ENCODE results near the gene EEF1AKMT1.
A peak's percentile ranks its signal among the peaks of the same experiment; 100 is the strongest.

The EEF1AKMT1 gene

GRCh38 chr13:20696073-20696472 lies 77.7 kb downstream of the EEF1AKMT1 start:
- DNase-seq (ENCODE audit: low read depth in 2 of 2), result no peak

DNA sequence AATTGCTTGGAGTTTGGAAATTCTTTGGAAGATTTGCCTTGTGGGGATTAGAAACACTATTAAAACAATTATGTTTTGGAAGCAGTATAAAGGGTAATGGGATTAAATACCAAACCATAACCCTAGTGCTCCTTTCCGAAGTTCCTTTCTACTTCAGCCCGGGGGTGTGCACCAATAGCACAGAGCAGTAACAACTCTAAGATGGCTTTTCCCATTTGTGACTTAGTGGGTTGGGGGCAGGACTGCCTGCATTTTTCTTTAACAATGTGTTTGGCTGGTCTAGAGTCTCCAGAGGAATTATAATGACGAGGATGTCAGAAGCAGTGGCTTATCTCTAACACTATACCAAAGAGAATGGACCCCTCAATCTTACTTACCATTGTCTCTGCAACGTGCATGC lies 82.1 kb downstream of the EEF1AKMT1 start:
- DNase-seq (ENCODE audit: low read depth in 2 of 2), result no peak

- DNase-seq (ENCODE audit: low read depth in 2 of 2), result no peak
Observed at GRCh38 chr13:20689291-20689690, 84.5 kb downstream of the EEF1AKMT1 start.

DNA sequence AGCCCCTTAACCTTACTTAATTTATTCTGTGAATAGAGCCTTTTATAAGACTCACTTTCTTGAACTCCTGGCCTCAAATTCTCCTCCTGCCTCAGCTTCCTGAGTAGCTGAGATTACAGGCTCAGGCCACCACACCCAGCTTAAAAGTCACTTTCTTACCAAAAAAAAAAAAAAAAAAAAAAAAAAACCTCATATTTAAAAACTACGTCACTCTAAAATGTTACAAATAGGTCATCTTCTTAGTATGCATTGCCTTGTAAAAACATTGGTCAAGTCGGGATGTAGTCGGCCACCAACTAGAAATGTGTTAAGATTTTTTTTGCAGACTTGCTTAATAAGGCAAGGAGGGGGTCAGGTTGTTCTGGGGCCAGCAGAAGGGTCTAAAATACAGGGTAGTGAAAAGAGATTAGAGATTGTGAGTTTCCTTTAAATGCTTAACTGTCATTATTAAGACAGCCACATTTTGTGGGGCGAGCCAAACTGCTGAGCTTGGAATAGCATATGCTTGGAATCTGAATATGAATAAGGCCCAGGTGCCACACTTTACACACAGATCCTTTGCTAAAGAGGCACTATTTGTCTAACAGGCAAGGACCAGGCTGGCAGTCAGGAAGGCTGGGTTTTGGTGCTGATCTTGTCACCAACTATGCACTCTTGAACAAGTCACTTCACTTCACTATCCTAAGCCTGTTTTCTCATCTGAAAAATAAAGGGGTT lies 86.7 kb downstream of the EEF1AKMT1 start:
- DNase-seq (ENCODE audit: low read depth in 2 of 2), result no peak

- no peak for DNase-seq (ENCODE audit: low read depth in 2 of 2)
Observed at GRCh38 chr13:20686167-20686566, 87.6 kb downstream of the EEF1AKMT1 start.

DNA sequence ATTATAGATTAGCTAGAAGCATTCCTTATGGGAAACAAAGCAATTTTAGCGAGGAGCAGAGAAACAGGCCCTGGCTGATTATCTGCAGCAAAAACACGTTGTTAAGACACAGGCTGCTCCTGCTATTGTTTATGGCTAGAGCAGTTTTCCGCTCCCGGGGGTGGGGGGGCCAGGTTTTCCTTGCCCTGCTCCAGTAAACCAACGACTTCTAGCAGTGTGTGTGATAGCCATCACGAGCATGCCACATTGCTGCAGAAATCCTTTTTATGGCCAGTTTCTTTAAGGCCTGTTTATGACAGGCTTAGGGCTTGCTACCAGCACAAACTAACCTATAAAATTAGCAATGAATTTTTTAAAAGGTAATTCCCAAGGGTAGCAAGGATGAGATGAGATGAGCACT lies 88.7 kb downstream of the EEF1AKMT1 start:
- DNase-seq (ENCODE audit: low read depth in 2 of 2), result no peak

GRCh38 chr13:20684546-20684945 lies 89.2 kb downstream of the EEF1AKMT1 start:
- DNase-seq (ENCODE audit: low read depth in 2 of 2), result no peak

DNA sequence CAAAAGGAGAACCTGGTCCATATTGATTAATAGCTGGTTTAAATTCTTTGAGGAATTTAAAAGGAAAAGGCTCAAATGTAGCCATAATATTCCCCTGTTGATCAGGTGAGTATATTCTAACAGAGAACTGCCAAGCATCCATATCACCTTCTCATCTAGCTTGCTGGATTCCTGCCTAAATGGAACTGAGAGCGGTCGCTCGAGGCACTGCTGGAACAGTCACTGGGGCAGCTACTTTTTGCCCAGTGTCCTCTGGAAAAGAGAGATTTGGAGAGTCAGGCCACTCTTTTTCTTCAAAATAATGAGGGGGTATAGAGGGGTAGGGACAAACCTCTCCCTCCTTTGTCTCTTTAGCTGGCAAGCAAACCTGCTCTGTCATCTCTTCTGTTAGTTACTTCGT lies 89.7 kb downstream of the EEF1AKMT1 start:
- no peak for DNase-seq (ENCODE audit: low read depth in 2 of 2)

DNA sequence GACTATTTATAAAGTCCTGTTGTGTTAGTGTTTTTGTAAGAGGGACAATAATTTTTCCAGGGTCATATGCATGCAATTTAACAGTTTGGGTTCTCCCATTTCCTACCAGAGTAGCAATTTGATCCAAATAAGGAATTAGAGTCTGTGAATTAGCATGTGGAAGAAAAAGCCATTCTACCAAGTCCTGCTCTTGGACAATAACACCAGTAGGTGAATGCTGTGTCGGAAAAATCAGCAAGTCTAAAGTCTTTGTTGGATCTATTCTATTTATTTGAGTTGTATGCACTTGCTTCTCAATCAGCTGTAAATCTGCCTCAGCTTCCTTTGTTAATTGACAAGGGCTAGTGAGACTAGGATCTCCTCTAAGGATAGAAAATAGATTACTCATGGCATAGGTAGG lies 91.7 kb downstream of the EEF1AKMT1 start:
- no peak for DNase-seq (ENCODE audit: low read depth in 2 of 2)

- peak; percentile 82 to 85 for DNase-seq (ENCODE audit: low read depth in 2 of 2)
Observed at GRCh38 chr13:20681481-20681880, 92.3 kb downstream of the EEF1AKMT1 start.

- DNase-seq (ENCODE audit: low read depth in 2 of 2), result no peak
Observed at GRCh38 chr13:20680416-20681080, 93.2 kb downstream of the EEF1AKMT1 start.

DNA sequence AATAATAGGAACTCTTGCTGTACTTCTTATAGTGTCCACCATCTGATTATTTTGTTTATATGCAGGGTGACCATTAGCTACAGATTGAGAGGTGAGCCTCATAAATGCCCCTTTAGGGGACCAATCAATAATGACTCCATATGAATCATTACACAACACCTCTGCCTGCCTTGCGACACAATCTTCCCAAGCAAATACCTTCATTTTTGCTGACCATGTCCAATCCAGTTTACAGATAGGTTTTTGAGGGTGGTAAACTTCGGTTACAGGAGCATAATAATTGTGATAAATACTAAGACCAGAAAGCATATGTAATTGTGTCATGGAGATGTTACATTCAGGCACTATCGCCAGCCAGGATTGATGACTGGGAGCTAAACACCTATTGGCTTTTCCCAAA lies 93.9 kb downstream of the EEF1AKMT1 start:
- no peak for DNase-seq (ENCODE audit: low read depth in 2 of 2)
